IMR-90 (cell line): ENCODE measurements around the gene PTGR3. TPM values are rescaled to one million over a fixed set of nuclear protein-coding genes. Genes with fewer than 3 reads are reported as not detected.

Experiments
- ATAC-seq: fragments of 200-7000 bp; cut with Tn5 transposase; 2 replicates; pipeline ENCODE4 v1.9.1; 2020; ENCODE audit warnings: low read depth, mild to moderate bottlenecking, moderate library complexity
- BruUV-seq: library from RNA; stranded (reverse); fragments of 400-500 nt; replicated peaks from 2 replicates; lab custom pipeline; 2021; lab: Mats Ljungman, UMichigan
- CTCF ChIA-PET: fragments of 300-600 bp; formaldehyde crosslinking; extraction: SDS; loops from one replicate; lab custom pipeline; 2021; ENCODE audit warnings: antibody characterized with exemption; lab: Yijun Ruan, JAX
- POLR2A ChIA-PET: fragments of 300-600 bp; sonication (Branson Sonifier 250); formaldehyde crosslinking; loops from one replicate; lab custom pipeline; 2022; ENCODE audit warnings: antibody characterized with exemption; ENCODE audit not compliant: unreplicated experiment; lab: Charles Lee
- DNase-seq: peaks from one replicate; pipeline ENCODE4 v3.0.0; 2013
- H2AFZ ChIP-seq: replicated peaks from 2 replicates; pipeline ENCODE3; 2013; ENCODE audit warnings: low read length, mild to moderate bottlenecking; ENCODE audit not compliant: poor library complexity
- H2AK5ac ChIP-seq: 2 replicates; pipeline ENCODE4 v1.6.1; 2013; ENCODE audit warnings: low read depth, low read length, inconsistent platforms
- H2AK9ac ChIP-seq: replicated peaks from 2 replicates; pipeline ENCODE3; 2013; ENCODE audit warnings: mild to moderate bottlenecking, low read depth, low read length, moderate library complexity; ENCODE audit not compliant: poor library complexity
- H2BK120ac ChIP-seq: 2 replicates; pipeline ENCODE4 v1.6.1; 2013; ENCODE audit warnings: low read depth, low read length, inconsistent platforms
- H2BK15ac ChIP-seq: 3 replicates; pipeline ENCODE4 v1.6.1; 2013; ENCODE audit warnings: low read depth, low read length, inconsistent platforms
- H2BK20ac ChIP-seq: 2 replicates; pipeline ENCODE4 v1.6.1; 2013; ENCODE audit warnings: low read depth, mild to moderate bottlenecking, inconsistent platforms, low read length, moderate library complexity
- H2BK5ac ChIP-seq: 2 replicates; pipeline ENCODE4 v1.6.1; 2013; ENCODE audit warnings: mild to moderate bottlenecking, low read depth, low read length, inconsistent platforms; ENCODE audit not compliant: poor library complexity, severe bottlenecking
- H3K14ac ChIP-seq: replicated peaks from 2 replicates; pipeline ENCODE4 v1.6.1; 2013; ENCODE audit warnings: low read depth, low read length, inconsistent platforms
- H3K18ac ChIP-seq: 2 replicates; pipeline ENCODE4 v1.6.1; 2013; ENCODE audit warnings: low read depth, low read length, control low read depth
- H3K23ac ChIP-seq: 2 replicates; pipeline ENCODE4 v1.6.1; 2013; ENCODE audit warnings: low read depth, low read length, inconsistent platforms
- H3K27ac ChIP-seq: 2 replicates; pipeline ENCODE4 v1.5.1; 2013; ENCODE audit warnings: mild to moderate bottlenecking, control low read depth, low read length; ENCODE audit not compliant: insufficient read depth
- H3K27me3 ChIP-seq: 2 replicates; pipeline ENCODE4 v1.6.1; 2013; ENCODE audit warnings: low read length; ENCODE audit not compliant: control insufficient read depth, insufficient read depth
- H3K36me3 ChIP-seq: 2 replicates; pipeline ENCODE4 v1.6.1; 2013; ENCODE audit warnings: low read length, mixed read lengths; ENCODE audit not compliant: control insufficient read depth, insufficient read depth
- H3K4ac ChIP-seq: 2 replicates; pipeline ENCODE4 v1.6.1; 2013; ENCODE audit warnings: low read depth, low read length, inconsistent platforms
- H3K4me1 ChIP-seq: 2 replicates; pipeline ENCODE4 v1.6.1; 2013; ENCODE audit warnings: low read length, mixed read lengths; ENCODE audit not compliant: control insufficient read depth, insufficient read depth
- H3K4me2 ChIP-seq: 2 replicates; pipeline ENCODE4 v1.6.1; 2013; ENCODE audit warnings: low read depth, mild to moderate bottlenecking, control low read depth, low read length, moderate library complexity
- H3K4me3 ChIP-seq: 2 replicates; pipeline ENCODE4 v1.5.1; 2013; ENCODE audit warnings: low read depth, mild to moderate bottlenecking, control low read depth, low read length, moderate library complexity; ENCODE audit not compliant: insufficient read depth
- H3K56ac ChIP-seq: 2 replicates; pipeline ENCODE4 v1.6.1; 2013; ENCODE audit warnings: low read length, inconsistent platforms; ENCODE audit not compliant: insufficient read depth; ENCODE audit errors: extremely low read depth
- H3K79me1 ChIP-seq, 2 experiments: 2 replicates each; pipeline ENCODE4 v1.6.1; 2013; ENCODE audit warnings: low read length in 2 of 2, inconsistent platforms in 1 of 2, low read depth in 1 of 2
- H3K9ac ChIP-seq: 2 replicates; pipeline ENCODE4 v1.6.1; 2013; ENCODE audit warnings: low read depth, low read length, control low read depth
- H3K9me1 ChIP-seq: 2 replicates; pipeline ENCODE4 v1.6.1; 2013; ENCODE audit warnings: low read length, inconsistent platforms; ENCODE audit not compliant: insufficient read depth
- H3K9me3 ChIP-seq: 2 replicates; pipeline ENCODE4 v1.6.1; 2013; ENCODE audit warnings: low read length; ENCODE audit not compliant: control insufficient read depth, insufficient read depth
- H4K20me1 ChIP-seq: 2 replicates; pipeline ENCODE4 v1.6.1; 2013; ENCODE audit warnings: low read length, inconsistent platforms; ENCODE audit not compliant: insufficient read depth
- H4K5ac ChIP-seq: 2 replicates; pipeline ENCODE4 v1.6.1; 2013; ENCODE audit warnings: mild to moderate bottlenecking, low read depth, low read length, control low read depth
- H4K8ac ChIP-seq, 2 experiments: 2 replicates each; pipeline ENCODE4 v1.6.1; 2013; ENCODE audit warnings: low read depth in 2 of 2, low read length in 2 of 2, control low read depth in 1 of 2, inconsistent platforms in 1 of 2
- H4K91ac ChIP-seq: 2 replicates; pipeline ENCODE4 v1.6.1; 2013; ENCODE audit warnings: low read depth, low read length, inconsistent platforms; ENCODE audit not compliant: insufficient read depth
- BHLHE40 ChIP-seq: fragments of 150-350 bp; IDR thresholded peaks from 2 replicates; pipeline ENCODE4 v1.6.1; 2016; ENCODE audit warnings: mild to moderate bottlenecking, low read depth, low read length
- CEBPB ChIP-seq: IDR thresholded peaks from 2 replicates; pipeline ENCODE4 v1.6.1; 2012; ENCODE audit warnings: low read depth, low read length, improper control_type of control experiment
- CHD1 ChIP-seq: IDR thresholded peaks from 2 replicates; pipeline ENCODE4 v1.6.1; 2012; ENCODE audit warnings: low read depth, low read length, improper control_type of control experiment
- FOS ChIP-seq: fragments of 150-350 bp; IDR thresholded peaks from 2 replicates; pipeline ENCODE4 v1.6.1; 2016; ENCODE audit warnings: low read depth, low read length
- MAFK ChIP-seq: IDR thresholded peaks from 2 replicates; pipeline ENCODE4 v1.6.1; 2012; ENCODE audit warnings: low read depth, low read length, improper control_type of control experiment
- MAZ ChIP-seq: IDR thresholded peaks from 2 replicates; pipeline ENCODE4 v1.6.1; 2012; ENCODE audit warnings: low read depth, mild to moderate bottlenecking, low read length, improper control_type of control experiment, moderate library complexity, borderline replicate concordance
- MXI1 ChIP-seq: IDR thresholded peaks from 2 replicates; pipeline ENCODE4 v1.6.1; 2012; ENCODE audit warnings: low read depth, mild to moderate bottlenecking, low read length, moderate library complexity, borderline replicate concordance
- NFE2L2 ChIP-seq: fragments of 150-350 bp; IDR thresholded peaks from 2 replicates; pipeline ENCODE4 v1.6.1; 2016; ENCODE audit warnings: low read depth, mild to moderate bottlenecking, low read length
- POLR2A ChIP-seq: IDR thresholded peaks from 2 replicates; pipeline ENCODE4 v1.6.1; 2012; ENCODE audit warnings: mild to moderate bottlenecking, low read depth, low read length
- RAD21 ChIP-seq: IDR thresholded peaks from 2 replicates; pipeline ENCODE4 v1.6.1; 2012; ENCODE audit warnings: low read length, improper control_type of control experiment
- RCOR1 ChIP-seq: IDR thresholded peaks from 2 replicates; pipeline ENCODE4 v1.6.1; 2012; ENCODE audit warnings: mild to moderate bottlenecking, low read length, improper control_type of control experiment; ENCODE audit not compliant: insufficient replicate concordance
- RFX5 ChIP-seq: IDR thresholded peaks from 2 replicates; pipeline ENCODE4 v1.8.0; 2012; ENCODE audit warnings: low read depth, mild to moderate bottlenecking, low read length, moderate library complexity
- SMC3 ChIP-seq: fragments of 150-350 bp; IDR thresholded peaks from 2 replicates; pipeline ENCODE4 v1.6.1; 2016; ENCODE audit warnings: low read depth, mild to moderate bottlenecking, antibody characterized with exemption, low read length, moderate library complexity
- WGBS, 2 experiments: methylation state at CpG; one replicate each; pipeline versions ENCODE4 v1.1.5 to v1.1.7; 2013; ENCODE audit warnings: missing lambda C conversion rate in 2 of 2; ENCODE audit not compliant: insufficient read length in 1 of 2; ENCODE audit errors: extremely low coverage in 2 of 2; 5-methylcytosine and 5-hydroxymethylcytosine counted together
- dilution Hi-C: fragments of 300-500 bp; cut with HindIII; formaldehyde crosslinking; loops from one replicate; pipeline ENCODE4 v1.14.3; 2018; ENCODE audit warnings: low sequenced_read_pairs; ENCODE audit not compliant: unreplicated experiment
- in situ Hi-C: fragments of 300-500 bp; cut with MboI; formaldehyde crosslinking; loops from 3 replicates; pipeline ENCODE4 v1.14.3; 2019; ENCODE audit warnings: low sequenced_read_pairs, inconsistent platforms, mixed read lengths
- intact Hi-C: fragments of 100-400 bp; cut with micrococcal nuclease; formaldehyde crosslinking; loops from 2 replicates; pipeline ENCODE4 v1.10.0; 2022
- polyA plus RNA-seq, 3 experiments: library from polyadenylated mRNA; depleted of rRNA; stranded (reverse); fragments of >200 nt; gene quantifications; 2 replicates each; pipeline ENCODE4 v1.2.3, GENCODE V29; 2012; ENCODE audit warnings: low replicate concordance in 1 of 3
- total RNA-seq: library from RNA; depleted of rRNA; stranded (reverse); fragments of >200 nt; gene quantifications from 2 replicates; pipeline ENCODE4 v1.2.3, GENCODE V29; 2012
- TF ChIP-seq, protein P1 (sequence below): conservative IDR thresholded peaks from 2 replicates; pipeline ENCODE4 v1.5.1; 2012; ENCODE audit warnings: mild to moderate bottlenecking, low read depth, low read length, improper control_type of control experiment
- TF ChIP-seq, protein P2 (sequence below): fragments of 150-350 bp; IDR thresholded peaks from 2 replicates; pipeline ENCODE4 v1.6.1; 2016; ENCODE audit warnings: low read depth, mild to moderate bottlenecking, low read length, moderate library complexity, borderline replicate concordance

Gene PTGR3
- total and polyA plus RNA-seq, 2 of the 4 experiments (the other 2 are of a cell fraction), result 16.1 to 26.4 TPM

DNA sequence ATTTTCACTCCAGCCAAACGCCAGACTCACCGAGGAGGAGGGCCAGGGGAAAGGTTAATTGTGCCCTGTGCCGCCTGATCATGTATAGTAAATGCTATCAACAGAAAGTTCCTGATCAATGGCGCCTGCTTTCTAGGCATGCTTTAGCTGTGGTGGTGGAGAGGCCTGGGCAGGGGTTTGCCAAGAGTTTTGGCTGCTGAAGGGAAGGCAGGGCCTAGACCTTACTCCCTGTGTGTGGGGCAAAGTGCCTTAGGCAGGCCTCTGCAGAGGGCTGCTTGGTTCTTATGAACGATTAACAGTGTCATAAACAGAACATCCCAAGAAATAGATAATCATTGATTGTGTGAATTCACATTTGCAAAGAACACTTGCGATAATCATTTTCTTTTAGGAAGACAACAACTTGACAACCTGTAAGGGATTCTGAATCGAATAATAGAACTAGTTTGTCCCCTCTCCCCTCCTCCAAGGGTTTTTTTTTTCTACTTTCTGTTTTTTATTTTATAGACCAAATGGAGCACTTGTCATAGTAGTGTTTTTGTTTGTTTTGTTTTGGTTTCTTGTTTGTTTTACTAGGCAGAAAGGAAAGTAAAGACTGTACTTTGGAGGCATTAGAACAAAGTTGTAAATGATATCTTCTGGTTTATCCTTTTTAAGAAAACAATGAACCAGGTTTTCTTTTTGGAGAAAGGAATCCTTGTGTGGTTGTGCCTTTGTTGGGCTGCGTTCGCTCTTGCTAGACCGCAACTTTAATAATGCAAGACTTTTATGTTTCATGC is 8.2 kb upstream of the PTGR3 start:
- intact Hi-C loops, result no loop called here
- peak overlapping the region; percentile 25; the same call in 1 of the 2 replicates for H3K4ac ChIP-seq
- TF ChIP-seq, protein P1, sequence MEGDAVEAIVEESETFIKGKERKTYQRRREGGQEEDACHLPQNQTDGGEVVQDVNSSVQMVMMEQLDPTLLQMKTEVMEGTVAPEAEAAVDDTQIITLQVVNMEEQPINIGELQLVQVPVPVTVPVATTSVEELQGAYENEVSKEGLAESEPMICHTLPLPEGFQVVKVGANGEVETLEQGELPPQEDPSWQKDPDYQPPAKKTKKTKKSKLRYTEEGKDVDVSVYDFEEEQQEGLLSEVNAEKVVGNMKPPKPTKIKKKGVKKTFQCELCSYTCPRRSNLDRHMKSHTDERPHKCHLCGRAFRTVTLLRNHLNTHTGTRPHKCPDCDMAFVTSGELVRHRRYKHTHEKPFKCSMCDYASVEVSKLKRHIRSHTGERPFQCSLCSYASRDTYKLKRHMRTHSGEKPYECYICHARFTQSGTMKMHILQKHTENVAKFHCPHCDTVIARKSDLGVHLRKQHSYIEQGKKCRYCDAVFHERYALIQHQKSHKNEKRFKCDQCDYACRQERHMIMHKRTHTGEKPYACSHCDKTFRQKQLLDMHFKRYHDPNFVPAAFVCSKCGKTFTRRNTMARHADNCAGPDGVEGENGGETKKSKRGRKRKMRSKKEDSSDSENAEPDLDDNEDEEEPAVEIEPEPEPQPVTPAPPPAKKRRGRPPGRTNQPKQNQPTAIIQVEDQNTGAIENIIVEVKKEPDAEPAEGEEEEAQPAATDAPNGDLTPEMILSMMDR, result no peak
- no peak for TF ChIP-seq SMC3
- no peak for TF ChIP-seq RAD21
- no peak for TF ChIP-seq NFE2L2
- no peak for TF ChIP-seq MAFK
- TF ChIP-seq CEBPB, result no peak
- no peak for TF ChIP-seq MAZ
- TF ChIP-seq POLR2A, result no peak
- TF ChIP-seq BHLHE40, result no peak
- TF ChIP-seq, protein P2, sequence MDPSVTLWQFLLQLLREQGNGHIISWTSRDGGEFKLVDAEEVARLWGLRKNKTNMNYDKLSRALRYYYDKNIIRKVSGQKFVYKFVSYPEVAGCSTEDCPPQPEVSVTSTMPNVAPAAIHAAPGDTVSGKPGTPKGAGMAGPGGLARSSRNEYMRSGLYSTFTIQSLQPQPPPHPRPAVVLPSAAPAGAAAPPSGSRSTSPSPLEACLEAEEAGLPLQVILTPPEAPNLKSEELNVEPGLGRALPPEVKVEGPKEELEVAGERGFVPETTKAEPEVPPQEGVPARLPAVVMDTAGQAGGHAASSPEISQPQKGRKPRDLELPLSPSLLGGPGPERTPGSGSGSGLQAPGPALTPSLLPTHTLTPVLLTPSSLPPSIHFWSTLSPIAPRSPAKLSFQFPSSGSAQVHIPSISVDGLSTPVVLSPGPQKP, result no peak
- TF ChIP-seq FOS, result no peak
- TF ChIP-seq CHD1, result no peak
- TF ChIP-seq MXI1, result no peak
- no peak for TF ChIP-seq RCOR1
- no peak for TF ChIP-seq RFX5

More for the DNA sequence above, 8.2 kb upstream of the PTGR3 start:
- H3K9ac ChIP-seq, result no peak overlapping the region
- H4K8ac ChIP-seq, result no peak overlapping the region; a peak in 1 of 4 replicates
- H2BK15ac ChIP-seq, result no peak overlapping the region
- H3K9me3 ChIP-seq, result no peaks in the 10 kb centered on the region
- no peak overlapping the region for H3K14ac ChIP-seq
- peak overlapping the region; percentile 31; the same call in 1 of the 2 replicates for H3K23ac ChIP-seq
- H3K4me2 ChIP-seq, result peak overlapping the region; percentile 64; the same call in 1 of the 2 replicates
- WGBS, 2 experiments, result 96% methylated on average over 4 of the region's 10 CpGs; no CpG with 5 or more reads in 1 of the 2 experiments
- DNase-seq (no peak), ATAC-seq (no peak)
- peaks cover 4% of the 10 kb centered on the region; the same call in 1 of the 2 replicates for H4K20me1 ChIP-seq
- no peak overlapping the region for H2BK20ac ChIP-seq
- in situ Hi-C loops (loop anchor here (25.0 kb wide), 1 partner anchor 1145 kb away; no protein-coding TSS in a partner anchor), dilution Hi-C loops (no loop called here)
- no peak overlapping the region for H2AFZ ChIP-seq
- no TSS peak for BruUV-seq
- H3K27ac ChIP-seq, result no peak overlapping the region
- H3K36me3 ChIP-seq, result no peaks in the 10 kb centered on the region
- no peak overlapping the region for H4K91ac ChIP-seq
- H2AK9ac ChIP-seq, result no peak overlapping the region
- H3K18ac ChIP-seq, result no peak overlapping the region
- peak overlapping the region; percentile 56 for H4K5ac ChIP-seq
- H3K79me1 ChIP-seq, result peaks cover 23 to 56% of the 10 kb centered on the region in 2 experiments
- H3K27me3 ChIP-seq, result no peaks in the 10 kb centered on the region
- no peak overlapping the region for H2BK120ac ChIP-seq
- H3K56ac ChIP-seq, result no peak overlapping the region
- no peak overlapping the region for H3K4me3 ChIP-seq
- POLR2A ChIA-PET, result no interaction called here
- no peak overlapping the region for H2BK5ac ChIP-seq
- CTCF ChIA-PET, result no interaction called here
- H3K4me1 ChIP-seq, result peaks cover 9% of the 10 kb centered on the region
- H2AK5ac ChIP-seq, result no peak overlapping the region
- H3K9me1 ChIP-seq, result peaks cover 4% of the 10 kb centered on the region; the same call in 1 of the 2 replicates
